ENCODE data around the gene MYOD1.

DNA sequence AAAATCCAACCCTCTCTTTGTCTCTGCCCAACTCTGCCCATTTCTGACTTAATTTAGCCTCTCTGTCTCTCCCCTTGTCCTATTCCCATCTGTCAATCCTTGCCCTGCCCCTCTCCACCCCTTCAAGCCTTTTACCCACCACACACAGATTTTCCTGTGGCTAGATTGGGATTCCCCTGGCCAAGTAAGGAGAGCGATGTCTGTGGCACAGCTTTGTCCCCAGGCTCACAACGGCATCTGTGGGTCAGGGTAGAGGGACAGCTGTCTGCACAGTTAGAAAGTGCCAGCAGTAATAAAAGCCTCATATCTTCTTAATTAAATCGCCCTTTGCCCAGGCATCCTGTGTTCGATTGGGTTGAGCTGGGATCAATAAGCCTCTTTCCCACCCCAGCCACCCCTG is 13.9 kb downstream of the MYOD1 start:
- TF ChIP-seq CAMTA2 (CRISPR knock-in tag; conservative IDR thresholded peaks at IDR 0.05) (no peak), GATAD2A (IDR thresholded peaks at IDR 0.05) (no peak), SMARCC2 (IDR thresholded peaks at IDR 0.05; ENCODE audit: low read depth) (no peak), ARNT (IDR thresholded peaks at IDR 0.05) (no peak), TAF1 (IDR thresholded peaks at IDR 0.05; ENCODE audit: control insufficient read depth, extremely low read depth, insufficient read depth, low read length, severe bottlenecking) (no peak), CBX8 (IDR thresholded peaks at IDR 0.05; ENCODE audit: borderline replicate concordance, extremely low read depth, low read depth, low read length, poor library complexity, severe bottlenecking) (no peak), ZBTB7A (IDR thresholded peaks at IDR 0.05; ENCODE audit: borderline replicate concordance, control insufficient read depth, low read depth, low read length) (no peak), RCOR1 (IDR thresholded peaks at IDR 0.05; ENCODE audit: borderline replicate concordance in 1 of 2, low read depth in 2 of 2, low read length in 2 of 2) (no peak)
- TF ChIP-seq, protein P1, sequence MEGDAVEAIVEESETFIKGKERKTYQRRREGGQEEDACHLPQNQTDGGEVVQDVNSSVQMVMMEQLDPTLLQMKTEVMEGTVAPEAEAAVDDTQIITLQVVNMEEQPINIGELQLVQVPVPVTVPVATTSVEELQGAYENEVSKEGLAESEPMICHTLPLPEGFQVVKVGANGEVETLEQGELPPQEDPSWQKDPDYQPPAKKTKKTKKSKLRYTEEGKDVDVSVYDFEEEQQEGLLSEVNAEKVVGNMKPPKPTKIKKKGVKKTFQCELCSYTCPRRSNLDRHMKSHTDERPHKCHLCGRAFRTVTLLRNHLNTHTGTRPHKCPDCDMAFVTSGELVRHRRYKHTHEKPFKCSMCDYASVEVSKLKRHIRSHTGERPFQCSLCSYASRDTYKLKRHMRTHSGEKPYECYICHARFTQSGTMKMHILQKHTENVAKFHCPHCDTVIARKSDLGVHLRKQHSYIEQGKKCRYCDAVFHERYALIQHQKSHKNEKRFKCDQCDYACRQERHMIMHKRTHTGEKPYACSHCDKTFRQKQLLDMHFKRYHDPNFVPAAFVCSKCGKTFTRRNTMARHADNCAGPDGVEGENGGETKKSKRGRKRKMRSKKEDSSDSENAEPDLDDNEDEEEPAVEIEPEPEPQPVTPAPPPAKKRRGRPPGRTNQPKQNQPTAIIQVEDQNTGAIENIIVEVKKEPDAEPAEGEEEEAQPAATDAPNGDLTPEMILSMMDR (IDR thresholded peaks at IDR 0.05 in 2 of 3, conservative IDR thresholded peaks at IDR 0.05 in 1 of 3; ENCODE audit: insufficient read depth in 2 of 3, low read depth in 1 of 3, low read length in 3 of 3): no peak
- TF ChIP-seq, protein P2, sequence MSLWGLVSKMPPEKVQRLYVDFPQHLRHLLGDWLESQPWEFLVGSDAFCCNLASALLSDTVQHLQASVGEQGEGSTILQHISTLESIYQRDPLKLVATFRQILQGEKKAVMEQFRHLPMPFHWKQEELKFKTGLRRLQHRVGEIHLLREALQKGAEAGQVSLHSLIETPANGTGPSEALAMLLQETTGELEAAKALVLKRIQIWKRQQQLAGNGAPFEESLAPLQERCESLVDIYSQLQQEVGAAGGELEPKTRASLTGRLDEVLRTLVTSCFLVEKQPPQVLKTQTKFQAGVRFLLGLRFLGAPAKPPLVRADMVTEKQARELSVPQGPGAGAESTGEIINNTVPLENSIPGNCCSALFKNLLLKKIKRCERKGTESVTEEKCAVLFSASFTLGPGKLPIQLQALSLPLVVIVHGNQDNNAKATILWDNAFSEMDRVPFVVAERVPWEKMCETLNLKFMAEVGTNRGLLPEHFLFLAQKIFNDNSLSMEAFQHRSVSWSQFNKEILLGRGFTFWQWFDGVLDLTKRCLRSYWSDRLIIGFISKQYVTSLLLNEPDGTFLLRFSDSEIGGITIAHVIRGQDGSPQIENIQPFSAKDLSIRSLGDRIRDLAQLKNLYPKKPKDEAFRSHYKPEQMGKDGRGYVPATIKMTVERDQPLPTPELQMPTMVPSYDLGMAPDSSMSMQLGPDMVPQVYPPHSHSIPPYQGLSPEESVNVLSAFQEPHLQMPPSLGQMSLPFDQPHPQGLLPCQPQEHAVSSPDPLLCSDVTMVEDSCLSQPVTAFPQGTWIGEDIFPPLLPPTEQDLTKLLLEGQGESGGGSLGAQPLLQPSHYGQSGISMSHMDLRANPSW (CRISPR knock-in tag; IDR thresholded peaks at IDR 0.05): no peak
